K562 (cell line): ENCODE data around the gene TFRC. TPM values are rescaled to one million over a fixed set of nuclear protein-coding genes. Genes with fewer than 3 reads are reported as not detected.

Source experiments
- ATAC-seq: fragments of 200-7000 bp; cut with Tn5 transposase; 3 replicates; pipeline ENCODE4 v1.9.1; 2020; ENCODE audit warnings: moderate library complexity
- BruUV-seq: library from RNA; stranded (reverse); fragments of 400-500 nt; replicated peaks from 2 replicates; lab custom pipeline; 2021; lab: Mats Ljungman, UMichigan
- CTCF ChIA-PET: fragments of 300-600 bp; formaldehyde crosslinking; extraction: SDS; loops from one replicate; lab custom pipeline; 2021; ENCODE audit warnings: low intra/inter-chr PET ratio; lab: Yijun Ruan, JAX
- POLR2A ChIA-PET: fragments of 300-600, 350-650 bp; sonication (Branson Sonifier 250); formaldehyde crosslinking; extraction: SDS; loops from one replicate; lab custom pipeline; 2021; ENCODE audit warnings: antibody characterized with exemption, inconsistent platforms; lab: Yijun Ruan, JAX
- DNase-seq, 4 experiments: peaks; one replicate each; pipeline versions ENCODE4 v3.0.0 to v3.0.0-alpha.2; 2011 to 2018; ENCODE audit warnings: low spot score in 3 of 4, mixed read lengths in 3 of 4; ENCODE audit errors: extremely low read depth in 1 of 4
- FAIRE-seq: peaks from 2 replicates; lab custom pipeline; 2011; peaks lifted over from hg19 to GRCh38; lab: Jason Lieb, UNC
- H2AFZ ChIP-seq: 2 replicates; pipeline ENCODE4 v1.6.0; 2011; ENCODE audit warnings: low read depth, low read length, control low read depth, inconsistent platforms
- H3K27ac ChIP-seq: fragments of 200-600 bp; 3 replicates; pipeline ENCODE4 v1.8.0; 2011; ENCODE audit warnings: low read depth, mild to moderate bottlenecking, control low read depth, inconsistent platforms, low read length, moderate library complexity, mixed read lengths; ENCODE audit errors: extremely low read depth
- H3K27me3 ChIP-seq, 2 experiments: fragments of 300-600 bp in 1 of 2; 2 replicates in 1 of 2; 3 replicates in 1 of 2; pipeline versions ENCODE4 v1.6.0 to v1.8.0; 2011; ENCODE audit warnings: inconsistent platforms in 2 of 2, low read length in 2 of 2, mild to moderate bottlenecking in 1 of 2, mixed read lengths in 1 of 2, moderate library complexity in 1 of 2; ENCODE audit not compliant: control insufficient read depth in 2 of 2, insufficient read depth in 2 of 2
- H3K36me3 ChIP-seq: fragments of 300-600 bp; 3 replicates; pipeline ENCODE4 v1.8.0; 2011; ENCODE audit warnings: mild to moderate bottlenecking, low read length, inconsistent platforms; ENCODE audit not compliant: control insufficient read depth, insufficient read depth
- H3K4me1 ChIP-seq, 2 experiments: fragments of 200-600 bp in 1 of 2; replicated peaks in 1 of 2; 2 replicates in 1 of 2; 3 replicates in 1 of 2; pipeline versions ENCODE4 v1.5.1 to v1.8.0; 2011; ENCODE audit warnings: inconsistent platforms in 2 of 2, low read length in 2 of 2, mild to moderate bottlenecking in 1 of 2, mixed read lengths in 1 of 2, moderate library complexity in 1 of 2; ENCODE audit not compliant: control insufficient read depth in 2 of 2, insufficient read depth in 2 of 2
- H3K4me2 ChIP-seq: 2 replicates; pipeline ENCODE4 v1.6.1; 2011; ENCODE audit warnings: low read length, control low read depth, inconsistent platforms, mixed read lengths; ENCODE audit not compliant: insufficient read depth
- H3K4me3 ChIP-seq: fragments of 200-600 bp; sonication (generic), shearing (Covaris generic); 2 replicates; pipeline ENCODE4 v1.5.1; 2016; ENCODE audit warnings: control low read depth, inconsistent platforms
- H3K79me2 ChIP-seq: fragments of 200-600 bp; 3 replicates; pipeline ENCODE4 v1.8.0; 2011; ENCODE audit warnings: low read length, inconsistent platforms; ENCODE audit not compliant: control insufficient read depth, insufficient read depth
- H3K9ac ChIP-seq, 2 experiments: 2 replicates each; pipeline versions ENCODE4 v1.6.0 to v1.6.1; 2011; ENCODE audit warnings: low read depth in 2 of 2, low read length in 2 of 2, control low read depth in 1 of 2, inconsistent platforms in 1 of 2, mild to moderate bottlenecking in 1 of 2, mixed read lengths in 1 of 2; ENCODE audit not compliant: insufficient read depth in 1 of 2
- H3K9me1 ChIP-seq: one replicate; pipeline ENCODE4 v1.6.0; 2011; ENCODE audit warnings: inconsistent platforms, mild to moderate bottlenecking, low read length, moderate library complexity; ENCODE audit not compliant: control insufficient read depth, insufficient read depth
- H3K9me3 ChIP-seq: replicated peaks from 2 replicates; pipeline ENCODE4 v1.5.1; 2011; ENCODE audit warnings: low read depth, low read length, inconsistent platforms; ENCODE audit not compliant: control insufficient read depth, insufficient read depth
- H4K20me1 ChIP-seq: replicated peaks from 2 replicates; pipeline ENCODE4 v1.6.1; 2011; ENCODE audit warnings: low read length, inconsistent platforms, mixed read lengths; ENCODE audit not compliant: control insufficient read depth, insufficient read depth
- BHLHE40 ChIP-seq: IDR thresholded peaks from 2 replicates; pipeline ENCODE4 v1.6.1; 2011; ENCODE audit warnings: low read length, improper control_type of control experiment
- IRF2 ChIP-seq: sonication (generic); formaldehyde crosslinking; IDR thresholded peaks from 2 replicates; pipeline ENCODE4 v1.8.1; 2022; ENCODE audit warnings: mild to moderate bottlenecking, missing genetic modification reagents
- L3MBTL2 ChIP-seq: fragments of 450-650 bp; IDR thresholded peaks from 2 replicates; pipeline ENCODE4 v1.6.1; 2016; ENCODE audit warnings: mild to moderate bottlenecking, moderate library complexity
- MGA ChIP-seq: fragments of 450-650 bp; IDR thresholded peaks from 2 replicates; pipeline ENCODE4 v1.6.1; 2016; ENCODE audit warnings: mild to moderate bottlenecking, moderate library complexity
- STAT6 ChIP-seq: sonication (generic); formaldehyde crosslinking; IDR thresholded peaks from 2 replicates; pipeline ENCODE4 v1.8.1; 2023; ENCODE audit warnings: mild to moderate bottlenecking, missing genetic modification reagents
- WGBS: fragments of 100-300 bp; shearing (Covaris generic); methylation state at CpG from one replicate; pipeline ENCODE4 v1.1.6; 2016; ENCODE audit warnings: low coverage, mixed read lengths; ENCODE audit not compliant: insufficient coverage; ENCODE audit errors: missing lambda C conversion rate; 5-methylcytosine and 5-hydroxymethylcytosine counted together
- in situ Hi-C: fragments of 300-500 bp; cut with MboI; formaldehyde crosslinking; loops from 4 replicates; pipeline ENCODE4 v1.15.0; 2018; ENCODE audit warnings: inconsistent platforms, mixed read lengths
- intact Hi-C: fragments of 100-400 bp; cut with micrococcal nuclease; formaldehyde crosslinking; loops from 2 replicates; pipeline ENCODE4 v1.14.2; 2022
- polyA plus RNA-seq, 8 experiments: library from polyadenylated mRNA; depleted of rRNA in 4 of 8; stranded (reverse) in 5 of 8; unstranded in 3 of 8; fragments of >200 nt; fragmentation: Nextera tagmentation in 2 of 8; fragmentation: Illumina TruSeq in 1 of 8; extraction: Ambion mirVana in 2 of 8; extraction: Trizol in 1 of 8; gene quantifications; 2 replicates each; pipeline versions ENCODE4 v1.2.1 to v1.2.3, GENCODE V29; 2011 to 2014; ENCODE audit warnings: inconsistent platforms in 1 of 8, missing spikeins in 1 of 8
- total RNA-seq, 7 experiments: library from RNA; depleted of rRNA in 6 of 7; stranded (reverse); fragments of >200 nt in 6 of 7; fragmentation: Illumina TruSeq in 2 of 7; extraction: Trizol in 2 of 7; gene quantifications; 2 replicates each; pipeline versions ENCODE4 v1.2.1 to v1.2.3, GENCODE V29; 2011 to 2021; ENCODE audit warnings: low replicate concordance in 1 of 7
- TF ChIP-seq, protein P1 (sequence below): sonication (generic); formaldehyde crosslinking; IDR thresholded peaks from 2 replicates; pipeline ENCODE4 v1.9.0; 2022; ENCODE audit warnings: mild to moderate bottlenecking, missing genetic modification reagents
- TF ChIP-seq, protein P2 (sequence below): fragments of 450-650 bp; IDR thresholded peaks from 2 replicates; pipeline ENCODE4 v1.6.1; 2016; ENCODE audit warnings: low read depth, mild to moderate bottlenecking, moderate library complexity

TFRC gene
- total and polyA plus RNA-seq, 9 of the 15 experiments (the other 6 are each of a cell fraction or from before 2014, with no cell fraction given): 149 to 679 (median 332) TPM

DNA sequence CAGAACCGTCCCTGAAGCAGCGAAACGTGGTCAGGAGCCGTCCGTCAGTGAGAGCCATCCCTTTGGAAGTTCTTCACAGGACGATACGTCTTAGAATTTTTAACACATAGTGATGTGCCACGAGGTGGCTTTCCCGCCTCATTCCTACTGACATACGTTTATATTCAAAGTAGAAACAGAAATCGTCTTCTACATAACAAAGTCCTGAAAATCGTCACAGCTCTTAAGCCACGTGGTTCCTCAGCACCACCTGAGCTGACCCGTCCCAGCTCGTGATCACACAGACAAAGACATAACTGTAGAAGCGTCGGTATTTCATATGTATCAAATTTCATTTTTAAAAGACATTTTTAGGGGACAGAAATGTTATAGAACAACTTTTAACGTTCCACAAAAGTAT lies 73.5 kb downstream of the TFRC start:
- in situ Hi-C loops: no loop called here
- ATAC-seq: peak; percentile 48; the same call in 1 of the 3 replicates
- CTCF ChIA-PET: no interaction called here

More for the DNA sequence above, 73.5 kb downstream of the TFRC start:
- Histone ChIP-seq H3K4me2 (peak overlapping the region; percentile 17; the same call in 1 of the 2 replicates), H3K79me2 (no peaks in the 10 kb centered on the region), H4K20me1 (no peaks in the 10 kb centered on the region), H2AFZ (peak overlapping the region; percentile 54), H3K27me3 (peaks cover 16 to 35% of the 10 kb centered on the region in 2 experiments), H3K9me1 (no peaks in the 10 kb centered on the region), H3K9me3 (0 out of 2 replicates have a peak, but pooled peaks cover 2% of the 10 kb centered on the region), H3K4me1 (peaks cover 0 to 4% of the 10 kb centered on the region in 2 experiments; a peak in 3 of 5 replicates), H3K9ac (peak overlapping the region in 1 of 2 experiments; percentile 52; a peak in 1 of 4 replicates), H3K36me3 (no peaks in the 10 kb centered on the region), H3K4me3 (no peak overlapping the region), H3K27ac (no peak overlapping the region)
- no TSS peak for BruUV-seq
- WGBS: 15% methylated on average over 13 of the region's 18 CpGs
- intact Hi-C loops: no loop called here
- POLR2A ChIA-PET: interaction anchor here (0.7 kb wide), 1 partner anchor 310 kb away, joined by 4 read pairs; no protein-coding TSS in a partner anchor
- TF ChIP-seq MGA (peak; percentile 78), L3MBTL2 (peak; percentile 88), BHLHE40 (no peak), STAT6 (CRISPR knock-in tag) (no peak), IRF2 (no peak)
- TF ChIP-seq, protein P1, sequence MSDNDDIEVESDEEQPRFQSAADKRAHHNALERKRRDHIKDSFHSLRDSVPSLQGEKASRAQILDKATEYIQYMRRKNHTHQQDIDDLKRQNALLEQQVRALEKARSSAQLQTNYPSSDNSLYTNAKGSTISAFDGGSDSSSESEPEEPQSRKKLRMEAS (CRISPR knock-in tag): peak; percentile 50; the same call in 1 of the 2 replicates
- TF ChIP-seq, protein P2, sequence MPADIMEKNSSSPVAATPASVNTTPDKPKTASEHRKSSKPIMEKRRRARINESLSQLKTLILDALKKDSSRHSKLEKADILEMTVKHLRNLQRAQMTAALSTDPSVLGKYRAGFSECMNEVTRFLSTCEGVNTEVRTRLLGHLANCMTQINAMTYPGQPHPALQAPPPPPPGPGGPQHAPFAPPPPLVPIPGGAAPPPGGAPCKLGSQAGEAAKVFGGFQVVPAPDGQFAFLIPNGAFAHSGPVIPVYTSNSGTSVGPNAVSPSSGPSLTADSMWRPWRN: no peak
- FAIRE-seq (no peak), DNase-seq (no peak)
